HEK293 (cell line): ENCODE data around the gene PFKFB1.

Source experiments
- CTCF ChIA-PET: fragments of 350-600 bp; formaldehyde crosslinking; extraction: SDS; loops from one replicate; lab custom pipeline; 2021; ENCODE audit warnings: antibody characterized with exemption; lab: Yijun Ruan, JAX
- POLR2A ChIA-PET: fragments of 300-600 bp; formaldehyde crosslinking; extraction: SDS; loops from one replicate; lab custom pipeline; 2020; ENCODE audit warnings: antibody characterized with exemption, inconsistent platforms; lab: Yijun Ruan, JAX
- H3K27ac ChIP-seq: fragments of 200-500 bp; sonication (Bioruptor generic); 2 replicates; pipeline ENCODE4 v1.5.1; 2014; ENCODE audit warnings: low read depth, low read length, control low read depth, inconsistent platforms; ENCODE audit errors: extremely low read depth
- H3K36me3 ChIP-seq, 2 experiments: fragments of 200-500 bp in 1 of 2; sonication (Bioruptor generic) in 1 of 2; 1 replicate in 1 of 2; 2 replicates in 1 of 2; pipeline ENCODE4 v1.5.1; 2014 to 2017; ENCODE audit warnings: inconsistent platforms in 2 of 2, low read length in 2 of 2; ENCODE audit not compliant: control insufficient read depth in 2 of 2, insufficient read depth in 1 of 2
- H3K4me1 ChIP-seq: fragments of 200-500 bp; sonication (Bioruptor generic); 2 replicates; pipeline ENCODE4 v1.5.1; 2014; ENCODE audit warnings: mild to moderate bottlenecking, low read length, inconsistent platforms; ENCODE audit not compliant: control insufficient read depth, insufficient read depth
- H3K4me3 ChIP-seq: 2 replicates; pipeline ENCODE4 v1.5.1; 2011; ENCODE audit warnings: low read depth, mild to moderate bottlenecking, control low read depth, low read length, moderate library complexity
- H3K9me3 ChIP-seq: fragments of 200-500 bp; sonication (Bioruptor generic); 2 replicates; pipeline ENCODE4 v1.5.1; 2014; ENCODE audit warnings: low read depth, low read length, inconsistent platforms; ENCODE audit not compliant: control insufficient read depth, insufficient read depth
- EGR2 ChIP-seq: fragments of 450-650 bp; formaldehyde crosslinking; IDR thresholded peaks from 2 replicates; pipeline ENCODE4 v1.5.1; 2016; ENCODE audit warnings: low read depth, missing biosample characterization, missing genetic modification characterization
- GLI4 ChIP-seq: fragments of 450-650 bp; formaldehyde crosslinking; IDR thresholded peaks from 2 replicates; pipeline ENCODE4 v1.5.1; 2016; ENCODE audit warnings: missing biosample characterization, missing genetic modification characterization
- KLF10 ChIP-seq: fragments of 450-650 bp; IDR thresholded peaks from 2 replicates; pipeline ENCODE4 v1.5.1; 2018; ENCODE audit warnings: missing biosample characterization, mild to moderate bottlenecking, missing genetic modification characterization
- KLF17 ChIP-seq: fragments of 450-650 bp; formaldehyde crosslinking; IDR thresholded peaks from 2 replicates; pipeline ENCODE4 v1.5.1; 2016; ENCODE audit warnings: missing biosample characterization, missing genetic modification characterization
- OSR2 ChIP-seq: fragments of 450-650 bp; formaldehyde crosslinking; IDR thresholded peaks from 2 replicates; pipeline ENCODE4 v1.5.1; 2016; ENCODE audit warnings: missing biosample characterization, missing genetic modification characterization
- SP2 ChIP-seq: fragments of 450-650 bp; formaldehyde crosslinking; IDR thresholded peaks from 2 replicates; pipeline ENCODE4 v1.5.1; 2016; ENCODE audit warnings: missing biosample characterization, missing genetic modification characterization
- SP7 ChIP-seq: fragments of 450-650 bp; formaldehyde crosslinking; IDR thresholded peaks from 2 replicates; pipeline ENCODE4 v1.5.1; 2016; ENCODE audit warnings: missing biosample characterization, missing genetic modification characterization
- ZBTB20 ChIP-seq: fragments of 450-650 bp; formaldehyde crosslinking; IDR thresholded peaks from 2 replicates; pipeline ENCODE4 v1.5.1; 2016; ENCODE audit warnings: missing biosample characterization, missing genetic modification characterization
- ZBTB7A ChIP-seq: fragments of 450-650 bp; formaldehyde crosslinking; IDR thresholded peaks from 2 replicates; pipeline ENCODE4 v1.5.1; 2016; ENCODE audit warnings: low read depth, missing biosample characterization, missing genetic modification characterization
- ZIC2 ChIP-seq: fragments of 450-650 bp; formaldehyde crosslinking; IDR thresholded peaks from 2 replicates; pipeline ENCODE4 v1.5.1; 2016; ENCODE audit warnings: missing biosample characterization, missing genetic modification characterization
- ZNF10 ChIP-seq: fragments of 450-650 bp; formaldehyde crosslinking; IDR thresholded peaks from 2 replicates; pipeline ENCODE4 v1.5.1; 2017; ENCODE audit warnings: missing biosample characterization, missing genetic modification characterization
- ZNF146 ChIP-seq: fragments of 450-650 bp; formaldehyde crosslinking; IDR thresholded peaks from 2 replicates; pipeline ENCODE4 v1.5.1; 2016; ENCODE audit warnings: missing biosample characterization, missing genetic modification characterization
- ZNF175 ChIP-seq: fragments of 450-650 bp; formaldehyde crosslinking; IDR thresholded peaks from 2 replicates; pipeline ENCODE4 v1.5.1; 2016; ENCODE audit warnings: missing biosample characterization, missing genetic modification characterization
- ZNF184 ChIP-seq: fragments of 450-650 bp; IDR thresholded peaks from 2 replicates; pipeline ENCODE4 v1.5.1; 2018; ENCODE audit warnings: missing biosample characterization, mild to moderate bottlenecking, missing genetic modification characterization
- ZNF223 ChIP-seq: fragments of 450-650 bp; formaldehyde crosslinking; IDR thresholded peaks from 2 replicates; pipeline ENCODE4 v1.5.1; 2016; ENCODE audit warnings: missing biosample characterization, missing genetic modification characterization
- ZNF23 ChIP-seq: fragments of 450-650 bp; formaldehyde crosslinking; IDR thresholded peaks from 2 replicates; pipeline ENCODE4 v1.5.1; 2016; ENCODE audit warnings: missing biosample characterization, missing genetic modification characterization, borderline replicate concordance
- ZNF292 ChIP-seq: fragments of 450-650 bp; formaldehyde crosslinking; IDR thresholded peaks from 2 replicates; pipeline ENCODE4 v1.5.1; 2016; ENCODE audit warnings: low read depth, missing biosample characterization, missing genetic modification characterization, borderline replicate concordance
- ZNF335 ChIP-seq: fragments of 450-650 bp; formaldehyde crosslinking; conservative IDR thresholded peaks from 2 replicates; pipeline ENCODE4 v1.5.1; 2016; ENCODE audit warnings: missing biosample characterization, missing genetic modification characterization
- ZNF521 ChIP-seq: fragments of 450-650 bp; formaldehyde crosslinking; IDR thresholded peaks from 2 replicates; pipeline ENCODE4 v1.5.1; 2017; ENCODE audit warnings: missing biosample characterization, mild to moderate bottlenecking, missing genetic modification characterization
- ZNF626 ChIP-seq: fragments of 450-650 bp; sonication (Bioruptor Pico); formaldehyde crosslinking; IDR thresholded peaks from 2 replicates; pipeline ENCODE4 v1.5.1; 2018; ENCODE audit warnings: missing biosample characterization, missing genetic modification characterization, inconsistent platforms
- ZNF629 ChIP-seq: fragments of 450-650 bp; formaldehyde crosslinking; IDR thresholded peaks from 2 replicates; pipeline ENCODE4 v1.5.1; 2017; ENCODE audit warnings: missing biosample characterization, missing genetic modification characterization
- ZNF654 ChIP-seq: fragments of 450-650 bp; formaldehyde crosslinking; IDR thresholded peaks from 2 replicates; pipeline ENCODE4 v1.5.1; 2016; ENCODE audit warnings: low read depth, missing biosample characterization, missing genetic modification characterization
- ZNF664 ChIP-seq: fragments of 450-650 bp; formaldehyde crosslinking; IDR thresholded peaks from 2 replicates; pipeline ENCODE4 v1.5.1; 2016; ENCODE audit warnings: missing biosample characterization, missing genetic modification characterization
- ZNF707 ChIP-seq: fragments of 450-650 bp; formaldehyde crosslinking; IDR thresholded peaks from 2 replicates; pipeline ENCODE4 v1.5.1; 2016; ENCODE audit warnings: missing biosample characterization, missing genetic modification characterization
- ZNF768 ChIP-seq: fragments of 450-650 bp; formaldehyde crosslinking; IDR thresholded peaks from 2 replicates; pipeline ENCODE4 v1.5.1; 2018; ENCODE audit warnings: missing biosample characterization, mild to moderate bottlenecking, missing genetic modification characterization
- ZNF785 ChIP-seq: fragments of 450-650 bp; formaldehyde crosslinking; IDR thresholded peaks from 2 replicates; pipeline ENCODE4 v1.5.1; 2016; ENCODE audit warnings: missing biosample characterization, missing genetic modification characterization
- TF ChIP-seq, protein P1 (sequence below): fragments of 450-650 bp; formaldehyde crosslinking; IDR thresholded peaks from 2 replicates; pipeline ENCODE4 v1.5.1; 2017; ENCODE audit warnings: missing biosample characterization, missing genetic modification characterization

PFKFB1 gene

GRCh38 chrX:54995621-54996020 is 1.6 kb upstream of the PFKFB1 start:
- Histone ChIP-seq H3K36me3 (no peaks in the 10 kb centered on the region), H3K27ac (no peak overlapping the region), H3K4me1 (no peaks in the 10 kb centered on the region), H3K9me3 (no peaks in the 10 kb centered on the region), H3K4me3 (no peak overlapping the region)
- TF ChIP-seq KLF10 (tag by site-specific recombination): no peak
- POLR2A ChIA-PET: no interaction called here
- CTCF ChIA-PET: interaction anchor here (0.7 kb wide), 1 partner anchor 17 kb away, joined by 3 read pairs; no protein-coding TSS in a partner anchor

GRCh38 chrX:54994668-54995351 is 822 bp upstream of the PFKFB1 start:
- TF ChIP-seq OSR2 (tag by site-specific recombination) (no peak), ZNF707 (tag by site-specific recombination) (no peak), ZNF768 (no peak), ZNF292 (tag by site-specific recombination) (no peak), ZNF664 (tag by site-specific recombination) (no peak), ZNF521 (no peak), ZNF785 (no peak), SP7 (tag by site-specific recombination) (no peak), ZBTB7A (no peak), GLI4 (tag by site-specific recombination) (no peak), ZIC2 (no peak), ZNF146 (tag by site-specific recombination) (no peak), ZBTB20 (tag by site-specific recombination) (no peak), ZNF175 (tag by site-specific recombination) (no peak)
- no peaks in the 10 kb centered on the region for H3K36me3 ChIP-seq
- no peaks in the 10 kb centered on the region for H3K4me1 ChIP-seq
- H3K27ac ChIP-seq: no peak overlapping the region
- POLR2A ChIA-PET: no interaction called here
- no peaks in the 10 kb centered on the region for H3K9me3 ChIP-seq
- H3K4me3 ChIP-seq: no peak overlapping the region
- CTCF ChIA-PET: no interaction called here

- Histone ChIP-seq H3K4me3 (no peak overlapping the region), H3K9me3 (no peaks in the 10 kb centered on the region), H3K27ac (no peak overlapping the region), H3K4me1 (no peaks in the 10 kb centered on the region), H3K36me3 (no peaks in the 10 kb centered on the region)
- CTCF ChIA-PET: interaction anchor here (0.6 kb wide), 1 partner anchor 25 kb away, joined by 3 read pairs; no protein-coding TSS in a partner anchor
- POLR2A ChIA-PET: no interaction called here
- TF ChIP-seq ZNF335 (no peak), ZNF654 (tag by site-specific recombination) (no peak), ZBTB20 (tag by site-specific recombination) (no peak), ZNF23 (tag by site-specific recombination) (no peak), ZNF184 (tag by site-specific recombination) (no peak), ZNF223 (no peak), KLF17 (tag by site-specific recombination) (no peak), EGR2 (tag by site-specific recombination) (no peak), ZNF10 (tag by site-specific recombination) (no peak), SP2 (no peak), ZNF629 (tag by site-specific recombination) (no peak), ZNF626 (tag by site-specific recombination) (no peak)
- TF ChIP-seq, protein P1, sequence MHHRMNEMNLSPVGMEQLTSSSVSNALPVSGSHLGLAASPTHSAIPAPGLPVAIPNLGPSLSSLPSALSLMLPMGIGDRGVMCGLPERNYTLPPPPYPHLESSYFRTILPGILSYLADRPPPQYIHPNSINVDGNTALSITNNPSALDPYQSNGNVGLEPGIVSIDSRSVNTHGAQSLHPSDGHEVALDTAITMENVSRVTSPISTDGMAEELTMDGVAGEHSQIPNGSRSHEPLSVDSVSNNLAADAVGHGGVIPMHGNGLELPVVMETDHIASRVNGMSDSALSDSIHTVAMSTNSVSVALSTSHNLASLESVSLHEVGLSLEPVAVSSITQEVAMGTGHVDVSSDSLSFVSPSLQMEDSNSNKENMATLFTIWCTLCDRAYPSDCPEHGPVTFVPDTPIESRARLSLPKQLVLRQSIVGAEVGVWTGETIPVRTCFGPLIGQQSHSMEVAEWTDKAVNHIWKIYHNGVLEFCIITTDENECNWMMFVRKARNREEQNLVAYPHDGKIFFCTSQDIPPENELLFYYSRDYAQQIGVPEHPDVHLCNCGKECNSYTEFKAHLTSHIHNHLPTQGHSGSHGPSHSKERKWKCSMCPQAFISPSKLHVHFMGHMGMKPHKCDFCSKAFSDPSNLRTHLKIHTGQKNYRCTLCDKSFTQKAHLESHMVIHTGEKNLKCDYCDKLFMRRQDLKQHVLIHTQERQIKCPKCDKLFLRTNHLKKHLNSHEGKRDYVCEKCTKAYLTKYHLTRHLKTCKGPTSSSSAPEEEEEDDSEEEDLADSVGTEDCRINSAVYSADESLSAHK (tag by site-specific recombination): no peak
Observed at GRCh38 chrX:54992911-54993622, 921 bp downstream of the PFKFB1 start.
